RKO (cell line): ENCODE data around the gene SKI.
"Not testable (repeated sequence)": the region's sequence is repeated elsewhere in the genome, so short reads cannot be mapped to it uniquely, and the experiment has no call there.

ENCODE experiments used
- DNase-seq: peaks from one replicate; pipeline ENCODE4 v3.0.0-alpha.2; 2016; ENCODE audit warnings: low spot score

Gene SKI

GRCh38 chr1:2260917-2261316 lies 32.8 kb downstream of the SKI start:
- DNase-seq, result no peak

GRCh38 chr1:2261476-2262395 lies 33.6 kb downstream of the SKI start:
- not testable (repeated sequence) for DNase-seq

GRCh38 chr1:2266301-2266975 lies 38.3 kb downstream of the SKI start:
- no peak for DNase-seq

- DNase-seq, result no peak
Observed at GRCh38 chr1:2267051-2267830, 39.1 kb downstream of the SKI start.

GRCh38 chr1:2267862-2268261 lies 39.7 kb downstream of the SKI start:
- DNase-seq, result no peak

GRCh38 chr1:2268285-2269056 lies 40.4 kb downstream of the SKI start:
- no peak for DNase-seq

GRCh38 chr1:2269193-2269921 lies 41.2 kb downstream of the SKI start:
- no peak for DNase-seq

GRCh38 chr1:2269922-2270259 lies 41.8 kb downstream of the SKI start:
- no peak for DNase-seq

GRCh38 chr1:2270260-2271100 lies 42.4 kb downstream of the SKI start:
- no peak for DNase-seq

- no peak for DNase-seq
Observed at GRCh38 chr1:2271211-2271721, 43.1 kb downstream of the SKI start.

GRCh38 chr1:2271841-2272655 lies 43.9 kb downstream of the SKI start:
- DNase-seq, result no peak

GRCh38 chr1:2272686-2273400 lies 44.7 kb downstream of the SKI start:
- no peak for DNase-seq

- no peak for DNase-seq
Observed at GRCh38 chr1:2273401-2274090, 45.4 kb downstream of the SKI start.

GRCh38 chr1:2274231-2274928 lies 46.3 kb downstream of the SKI start:
- DNase-seq, result no peak

GRCh38 chr1:2274929-2275475 lies 46.9 kb downstream of the SKI start:
- DNase-seq, result no peak

- no peak for DNase-seq
Observed at GRCh38 chr1:2275796-2276536, 47.8 kb downstream of the SKI start.
